ENCODE data around the gene HOXD12. TPM values are rescaled to one million over a fixed set of nuclear protein-coding genes. Genes with fewer than 3 reads are reported as not detected.

The HOXD12 gene
- polyA plus RNA-seq, 1 of the 3 experiments (the other 2 are of a cell fraction), result not detected

DNA sequence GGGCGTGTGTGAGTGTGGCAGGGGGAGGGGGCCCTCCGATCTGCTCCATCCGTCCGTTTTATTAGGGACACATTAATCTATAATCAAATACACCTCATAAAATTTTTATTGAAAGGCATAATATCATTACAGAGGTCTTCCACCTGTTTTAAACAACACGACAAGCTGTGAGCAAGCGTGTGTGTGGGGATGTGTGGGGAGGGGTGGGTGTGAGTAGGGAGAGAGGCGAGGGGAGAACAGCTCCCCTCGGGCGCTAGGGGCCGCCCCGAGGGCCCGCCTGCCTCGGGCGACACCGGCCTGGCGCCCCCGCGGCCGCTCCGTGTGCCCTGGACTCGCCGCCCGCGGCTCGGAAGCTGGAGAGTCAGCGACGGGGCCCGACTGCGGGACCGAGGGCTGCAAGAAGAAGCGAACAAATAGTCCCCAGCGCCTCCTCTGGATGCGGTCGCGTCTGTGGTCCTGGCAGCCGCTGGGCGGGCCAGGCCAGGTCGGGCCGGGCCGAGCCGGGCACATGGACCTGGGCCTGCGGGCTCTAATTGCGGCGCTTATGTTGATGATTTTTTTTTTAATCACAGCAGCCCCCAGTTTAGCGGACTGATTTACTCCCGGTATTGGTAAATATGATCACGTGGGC, 22.6 kb downstream of the HOXD12 start:
- whole genome bisulfite sequencing (ENCODE audit: low lambda C conversion rate), result 20% methylated on average over 35 of the region's 47 CpGs
- Histone ChIP-seq H3K9me2 (no peaks in the 10 kb centered on the region), H3K4me1 (ENCODE audit: control insufficient read depth in 1 of 2, insufficient read depth in 2 of 2, low read depth in 1 of 2, low read length in 1 of 2) (peaks cover 4 to 21% of the 10 kb centered on the region in 2 experiments; a peak in 3 of 4 replicates), H3K4me2 (peak overlapping the region; percentile 84), H4K20me1 (ENCODE audit: insufficient read depth) (no peaks in the 10 kb centered on the region), H3K9me3 (no peaks in the 10 kb centered on the region), H3K27me3 (ENCODE audit: insufficient read depth) (peaks cover 12% of the 10 kb centered on the region), H3K36me3 (replicated peaks in 1 of 2; ENCODE audit: control insufficient read depth in 1 of 2, insufficient read depth in 2 of 2, low read length in 1 of 2) (no peaks in the 10 kb centered on the region), H3K79me2 (ENCODE audit: insufficient read depth) (no peaks in the 10 kb centered on the region), H3K27ac (ENCODE audit: low read depth in 2 of 2, low read length in 1 of 2) (peak overlapping the region in 1 of 2 experiments; percentile 87; a peak in 2 of 4 replicates), H3F3A (replicated peaks; ENCODE audit: insufficient read depth) (peaks cover 3% of the 10 kb centered on the region), H3K4me3 (ENCODE audit: low read depth in 2 of 2, low read length in 1 of 2) (peak overlapping the region; percentile 66 to 78), H3K9ac (peak overlapping the region; percentile 63), H2AFZ (ENCODE audit: low read depth) (peak overlapping the region; percentile 94)
- POLR2A ChIA-PET, result interaction anchor here (0.6 to 4.1 kb wide), 13 partner anchors 10 to 721 kb away, joined by 3 to 27 read pairs (median 3); partner anchors contain the start of gene HOXD1
- DNase-seq, result peak; percentile 89
- CTCF ChIA-PET, result interaction anchor here (0.6 to 26.1 kb wide), 19 partner anchors 8 to 1042 kb away, joined by 3 to 1047 read pairs (median 6); partner anchors contain the start of genes HOXD10, HOXD11 and HOXD13
- TF ChIP-seq FOSL2 (IDR thresholded peaks at IDR 0.05; ENCODE audit: borderline replicate concordance, low read depth) (no peak), TCF12 (IDR thresholded peaks at IDR 0.05) (no peak), FOXM1 (IDR thresholded peaks at IDR 0.05; ENCODE audit: low read depth) (no peak), MXI1 (IDR thresholded peaks at IDR 0.05; ENCODE audit: low read depth, low read length) (no peak), MEF2A (IDR thresholded peaks at IDR 0.05; ENCODE audit: borderline replicate concordance, low read depth) (no peak), CHD2 (IDR thresholded peaks at IDR 0.05; ENCODE audit: low read length, partially characterized antibody) (peak; percentile 58), TAF1 (IDR thresholded peaks at IDR 0.05; ENCODE audit: borderline replicate concordance, low read depth, low read length) (no peak), SMC3 (IDR thresholded peaks at IDR 0.05; ENCODE audit: low read depth, low read length) (no peak), YY1 (IDR thresholded peaks at IDR 0.05; ENCODE audit: low read depth) (peak; percentile 47; the same call in 1 of the 2 replicates), GATA2 (CRISPR knock-in tag; IDR thresholded peaks at IDR 0.05) (no peak), EP300 (IDR thresholded peaks at IDR 0.05; ENCODE audit: borderline replicate concordance in 1 of 2, low read depth in 1 of 2, low read length in 1 of 2) (no peak), RAD21 (IDR thresholded peaks at IDR 0.05; ENCODE audit: low read length) (no peak), RFX5 (IDR thresholded peaks at IDR 0.05; ENCODE audit: low read length) (no peak), SIN3A (IDR thresholded peaks at IDR 0.05; ENCODE audit: borderline replicate concordance, low read depth, low read length) (no peak), JUND (IDR thresholded peaks at IDR 0.05) (no peak), NFIC (IDR thresholded peaks at IDR 0.05; ENCODE audit: borderline replicate concordance) (no peak), NRF1 (IDR thresholded peaks at IDR 0.05; ENCODE audit: low read depth, low read length) (no peak), TEAD4 (IDR thresholded peaks at IDR 0.05; ENCODE audit: borderline replicate concordance, insufficient read depth) (no peak), POLR2AphosphoS5 (IDR thresholded peaks at IDR 0.05; ENCODE audit: low read depth, low read length) (no peak), RXRA (IDR thresholded peaks at IDR 0.05; ENCODE audit: borderline replicate concordance, low read depth) (no peak)
- TF ChIP-seq, protein P1, sequence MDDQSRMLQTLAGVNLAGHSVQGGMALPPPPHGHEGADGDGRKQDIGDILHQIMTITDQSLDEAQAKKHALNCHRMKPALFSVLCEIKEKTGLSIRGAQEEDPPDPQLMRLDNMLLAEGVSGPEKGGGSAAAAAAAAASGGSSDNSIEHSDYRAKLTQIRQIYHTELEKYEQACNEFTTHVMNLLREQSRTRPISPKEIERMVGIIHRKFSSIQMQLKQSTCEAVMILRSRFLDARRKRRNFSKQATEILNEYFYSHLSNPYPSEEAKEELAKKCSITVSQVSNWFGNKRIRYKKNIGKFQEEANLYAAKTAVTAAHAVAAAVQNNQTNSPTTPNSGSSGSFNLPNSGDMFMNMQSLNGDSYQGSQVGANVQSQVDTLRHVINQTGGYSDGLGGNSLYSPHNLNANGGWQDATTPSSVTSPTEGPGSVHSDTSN (IDR thresholded peaks at IDR 0.05), result peak; percentile 13; the same call in 1 of the 2 replicates
- TF ChIP-seq, protein P2, sequence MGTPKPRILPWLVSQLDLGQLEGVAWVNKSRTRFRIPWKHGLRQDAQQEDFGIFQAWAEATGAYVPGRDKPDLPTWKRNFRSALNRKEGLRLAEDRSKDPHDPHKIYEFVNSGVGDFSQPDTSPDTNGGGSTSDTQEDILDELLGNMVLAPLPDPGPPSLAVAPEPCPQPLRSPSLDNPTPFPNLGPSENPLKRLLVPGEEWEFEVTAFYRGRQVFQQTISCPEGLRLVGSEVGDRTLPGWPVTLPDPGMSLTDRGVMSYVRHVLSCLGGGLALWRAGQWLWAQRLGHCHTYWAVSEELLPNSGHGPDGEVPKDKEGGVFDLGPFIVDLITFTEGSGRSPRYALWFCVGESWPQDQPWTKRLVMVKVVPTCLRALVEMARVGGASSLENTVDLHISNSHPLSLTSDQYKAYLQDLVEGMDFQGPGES (IDR thresholded peaks at IDR 0.05; ENCODE audit: low read depth, low read length), result no peak
- TF ChIP-seq, protein P3, sequence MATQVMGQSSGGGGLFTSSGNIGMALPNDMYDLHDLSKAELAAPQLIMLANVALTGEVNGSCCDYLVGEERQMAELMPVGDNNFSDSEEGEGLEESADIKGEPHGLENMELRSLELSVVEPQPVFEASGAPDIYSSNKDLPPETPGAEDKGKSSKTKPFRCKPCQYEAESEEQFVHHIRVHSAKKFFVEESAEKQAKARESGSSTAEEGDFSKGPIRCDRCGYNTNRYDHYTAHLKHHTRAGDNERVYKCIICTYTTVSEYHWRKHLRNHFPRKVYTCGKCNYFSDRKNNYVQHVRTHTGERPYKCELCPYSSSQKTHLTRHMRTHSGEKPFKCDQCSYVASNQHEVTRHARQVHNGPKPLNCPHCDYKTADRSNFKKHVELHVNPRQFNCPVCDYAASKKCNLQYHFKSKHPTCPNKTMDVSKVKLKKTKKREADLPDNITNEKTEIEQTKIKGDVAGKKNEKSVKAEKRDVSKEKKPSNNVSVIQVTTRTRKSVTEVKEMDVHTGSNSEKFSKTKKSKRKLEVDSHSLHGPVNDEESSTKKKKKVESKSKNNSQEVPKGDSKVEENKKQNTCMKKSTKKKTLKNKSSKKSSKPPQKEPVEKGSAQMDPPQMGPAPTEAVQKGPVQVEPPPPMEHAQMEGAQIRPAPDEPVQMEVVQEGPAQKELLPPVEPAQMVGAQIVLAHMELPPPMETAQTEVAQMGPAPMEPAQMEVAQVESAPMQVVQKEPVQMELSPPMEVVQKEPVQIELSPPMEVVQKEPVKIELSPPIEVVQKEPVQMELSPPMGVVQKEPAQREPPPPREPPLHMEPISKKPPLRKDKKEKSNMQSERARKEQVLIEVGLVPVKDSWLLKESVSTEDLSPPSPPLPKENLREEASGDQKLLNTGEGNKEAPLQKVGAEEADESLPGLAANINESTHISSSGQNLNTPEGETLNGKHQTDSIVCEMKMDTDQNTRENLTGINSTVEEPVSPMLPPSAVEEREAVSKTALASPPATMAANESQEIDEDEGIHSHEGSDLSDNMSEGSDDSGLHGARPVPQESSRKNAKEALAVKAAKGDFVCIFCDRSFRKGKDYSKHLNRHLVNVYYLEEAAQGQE (IDR thresholded peaks at IDR 0.05; ENCODE audit: low read depth, low read length), result no peak
- TF ChIP-seq, protein P4, sequence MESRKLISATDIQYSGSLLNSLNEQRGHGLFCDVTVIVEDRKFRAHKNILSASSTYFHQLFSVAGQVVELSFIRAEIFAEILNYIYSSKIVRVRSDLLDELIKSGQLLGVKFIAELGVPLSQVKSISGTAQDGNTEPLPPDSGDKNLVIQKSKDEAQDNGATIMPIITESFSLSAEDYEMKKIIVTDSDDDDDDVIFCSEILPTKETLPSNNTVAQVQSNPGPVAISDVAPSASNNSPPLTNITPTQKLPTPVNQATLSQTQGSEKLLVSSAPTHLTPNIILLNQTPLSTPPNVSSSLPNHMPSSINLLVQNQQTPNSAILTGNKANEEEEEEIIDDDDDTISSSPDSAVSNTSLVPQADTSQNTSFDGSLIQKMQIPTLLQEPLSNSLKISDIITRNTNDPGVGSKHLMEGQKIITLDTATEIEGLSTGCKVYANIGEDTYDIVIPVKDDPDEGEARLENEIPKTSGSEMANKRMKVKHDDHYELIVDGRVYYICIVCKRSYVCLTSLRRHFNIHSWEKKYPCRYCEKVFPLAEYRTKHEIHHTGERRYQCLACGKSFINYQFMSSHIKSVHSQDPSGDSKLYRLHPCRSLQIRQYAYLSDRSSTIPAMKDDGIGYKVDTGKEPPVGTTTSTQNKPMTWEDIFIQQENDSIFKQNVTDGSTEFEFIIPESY (IDR thresholded peaks at IDR 0.05; ENCODE audit: borderline replicate concordance, low read depth), result no peak
- TF ChIP-seq, protein P5, sequence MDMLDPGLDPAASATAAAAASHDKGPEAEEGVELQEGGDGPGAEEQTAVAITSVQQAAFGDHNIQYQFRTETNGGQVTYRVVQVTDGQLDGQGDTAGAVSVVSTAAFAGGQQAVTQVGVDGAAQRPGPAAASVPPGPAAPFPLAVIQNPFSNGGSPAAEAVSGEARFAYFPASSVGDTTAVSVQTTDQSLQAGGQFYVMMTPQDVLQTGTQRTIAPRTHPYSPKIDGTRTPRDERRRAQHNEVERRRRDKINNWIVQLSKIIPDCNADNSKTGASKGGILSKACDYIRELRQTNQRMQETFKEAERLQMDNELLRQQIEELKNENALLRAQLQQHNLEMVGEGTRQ (IDR thresholded peaks at IDR 0.05; ENCODE audit: borderline replicate concordance, low read depth, low read length), result peak; percentile 69

All from SK-N-SH (cell line).